HCT116 (cell line): ENCODE results near the gene ANGPTL4. TPM values are rescaled to one million over a fixed set of nuclear protein-coding genes. Genes with fewer than 3 reads are reported as not detected.
"Not testable (repeated sequence)": the region's sequence is repeated elsewhere in the genome, so short reads cannot be mapped to it uniquely, and the experiment has no call there.

ENCODE experiments used
- ATAC-seq: fragments of 200-7000 bp; cut with Tn5 transposase; 2 replicates; pipeline ENCODE4 v1.9.1; 2020; ENCODE audit warnings: mild to moderate bottlenecking, moderate library complexity
- BruUV-seq: library from RNA; stranded (reverse); fragments of 400-500 nt; replicated peaks from 2 replicates; lab custom pipeline; 2021; lab: Mats Ljungman, UMichigan
- CTCF ChIA-PET: fragments of 300-600 bp; sonication (Branson Sonifier 250); formaldehyde crosslinking; loops from one replicate; lab custom pipeline; 2021; ENCODE audit warnings: antibody characterized with exemption; lab: Charles Lee
- POLR2A ChIA-PET: fragments of 300-600, 350-600 bp; sonication (Branson Sonifier 250); formaldehyde crosslinking; loops from one replicate; lab custom pipeline; 2021; ENCODE audit warnings: antibody characterized with exemption; lab: Charles Lee
- RAD21 ChIA-PET, 2 experiments: fragments of 300-600 bp; sonication (Branson Sonifier 250); formaldehyde crosslinking; loops; one replicate each; lab custom pipeline; 2023; ENCODE audit warnings: low total read pairs in 2 of 2; ENCODE audit not compliant: uncharacterized antibody in 2 of 2, unreplicated experiment in 2 of 2, low non-redundant PET in 1 of 2; lab: Charles Lee
- DNase-seq: peaks from one replicate; pipeline ENCODE4 v3.0.0-alpha.2; 2010; ENCODE audit warnings: low read depth, low spot score
- H2AFZ ChIP-seq: fragments of 200-600 bp; shearing (Covaris generic), sonication (generic); 2 replicates; pipeline ENCODE4 v1.6.1; 2017; ENCODE audit warnings: low read depth, mixed run types, mixed read lengths, antibody characterized with exemption, low read length; ENCODE audit not compliant: poor library complexity, severe bottlenecking
- H3K27ac ChIP-seq: 2 replicates; pipeline ENCODE4 v1.5.1; 2012; ENCODE audit warnings: low read depth, low read length
- H3K27me3 ChIP-seq: fragments of 200-600 bp; sonication (generic); 2 replicates; pipeline ENCODE4 v1.6.1; 2016; ENCODE audit warnings: mixed run types, low read length, mixed read lengths; ENCODE audit not compliant: insufficient read depth
- H3K36me3 ChIP-seq, 2 experiments: fragments of 200-500 bp in 1 of 2; fragments of 200-600 bp in 1 of 2; sonication (Bioruptor generic) in 1 of 2; sonication (generic) in 1 of 2; 2 replicates each; pipeline versions ENCODE4 v1.5.1 to v1.6.1; 2014 to 2016; ENCODE audit warnings: low read length in 2 of 2, inconsistent platforms in 1 of 2, mixed read lengths in 1 of 2, mixed run types in 1 of 2; ENCODE audit not compliant: insufficient read depth in 2 of 2, control insufficient read depth in 1 of 2
- H3K4me1 ChIP-seq, 2 experiments: fragments of 200-600 bp in 1 of 2; sonication (generic) in 1 of 2; 2 replicates each; pipeline versions ENCODE4 v1.5.1 to v1.6.1; 2012 to 2017; ENCODE audit warnings: low read length in 2 of 2, inconsistent platforms in 1 of 2, mild to moderate bottlenecking in 1 of 2, mixed read lengths in 1 of 2, mixed run types in 1 of 2, moderate library complexity in 1 of 2; ENCODE audit not compliant: insufficient read depth in 2 of 2, control insufficient read depth in 1 of 2
- H3K4me2 ChIP-seq: fragments of 200-600 bp; sonication (generic); 2 replicates; pipeline ENCODE4 v1.6.1; 2017; ENCODE audit warnings: mixed run types, low read length, mixed read lengths
- H3K4me3 ChIP-seq, 2 experiments: fragments of 200-600 bp in 1 of 2; sonication (generic) in 1 of 2; replicated peaks in 1 of 2; 2 replicates each; pipeline ENCODE4 v1.5.1; 2011 to 2016; ENCODE audit warnings: low read length in 2 of 2, control low read depth in 1 of 2, low read depth in 1 of 2, mild to moderate bottlenecking in 1 of 2, mixed read lengths in 1 of 2, mixed run types in 1 of 2
- H3K79me2 ChIP-seq: fragments of 200-600 bp; sonication (generic); 2 replicates; pipeline ENCODE4 v1.6.1; 2017; ENCODE audit warnings: mild to moderate bottlenecking, mixed run types, low read length, moderate library complexity, mixed read lengths; ENCODE audit not compliant: insufficient read depth
- H3K9ac ChIP-seq: fragments of 200-600 bp; sonication (generic); 2 replicates; pipeline ENCODE4 v1.6.1; 2016; ENCODE audit warnings: low read length, mixed read lengths
- H3K9me2 ChIP-seq: fragments of 200-600 bp; sonication (generic), shearing (Covaris generic); 2 replicates; pipeline ENCODE4 v1.6.1; 2017; ENCODE audit warnings: mixed run types, mild to moderate bottlenecking, moderate library complexity; ENCODE audit not compliant: insufficient read depth
- H3K9me3 ChIP-seq, 2 experiments: fragments of 200-500 bp in 1 of 2; fragments of 200-600 bp in 1 of 2; sonication (Bioruptor generic) in 1 of 2; sonication (generic) in 1 of 2; 2 replicates each; pipeline ENCODE4 v1.6.1; 2014 to 2017; ENCODE audit warnings: low read length in 2 of 2, mixed read lengths in 2 of 2, inconsistent platforms in 1 of 2, low read depth in 1 of 2, mild to moderate bottlenecking in 1 of 2, mixed run types in 1 of 2, moderate library complexity in 1 of 2; ENCODE audit not compliant: control insufficient read depth in 1 of 2, insufficient read depth in 1 of 2
- H4K20me1 ChIP-seq: fragments of 200-600 bp; sonication (generic), shearing (Covaris generic); 2 replicates; pipeline ENCODE4 v1.6.1; 2017; ENCODE audit warnings: mixed run types, mild to moderate bottlenecking, moderate library complexity; ENCODE audit not compliant: insufficient read depth
- CBX3 ChIP-seq: IDR thresholded peaks from 2 replicates; pipeline ENCODE4 v1.6.1; 2012; ENCODE audit warnings: low read depth
- CTCF ChIP-seq, 3 experiments: fragments of 200-600 bp in 1 of 3; sonication (generic) in 1 of 3; IDR thresholded peaks in 2 of 3; conservative IDR thresholded peaks in 1 of 3; 2 replicates each; pipeline ENCODE4 v1.5.1; 2012 to 2017; ENCODE audit warnings: low read depth in 2 of 3, low read length in 2 of 3, antibody characterized with exemption in 1 of 3, borderline replicate concordance in 1 of 3, control low read depth in 1 of 3, mild to moderate bottlenecking in 1 of 3, mixed read lengths in 1 of 3, mixed run types in 1 of 3, moderate library complexity in 1 of 3; ENCODE audit not compliant: insufficient read depth in 1 of 3
- EZH2 ChIP-seq: fragments of 200-600 bp; sonication (generic); IDR thresholded peaks from 2 replicates; pipeline ENCODE4 v1.6.1; 2017; ENCODE audit warnings: antibody characterized with exemption, mixed run types
- RAD21 ChIP-seq: IDR thresholded peaks from 2 replicates; pipeline ENCODE4 v1.6.1; 2012; ENCODE audit warnings: low read depth, mild to moderate bottlenecking
- YY1 ChIP-seq: IDR thresholded peaks from 2 replicates; pipeline ENCODE4 v1.6.1; 2011; ENCODE audit warnings: low read length, low read depth, moderate library complexity, mild to moderate bottlenecking; ENCODE audit not compliant: insufficient replicate concordance; ENCODE audit errors: extremely low read depth
- ZNF274 ChIP-seq: fragments of 200-500 bp; sonication (Bioruptor generic); IDR thresholded peaks from 2 replicates; pipeline ENCODE4 v1.6.1; 2014; ENCODE audit warnings: mild to moderate bottlenecking, low read depth, low read length, inconsistent platforms
- intact Hi-C: fragments of 100-400 bp; cut with micrococcal nuclease; formaldehyde crosslinking; loops from 2 replicates; pipeline ENCODE4 v1.10.0; 2022
- total RNA-seq: library from RNA; stranded (reverse); gene quantifications from one replicate; pipeline ENCODE4 v1.2.1, GENCODE V29; 2021; ENCODE audit not compliant: unreplicated experiment
- TF ChIP-seq, protein P1 (sequence below): IDR thresholded peaks from 2 replicates; pipeline ENCODE4 v1.6.1; 2011; ENCODE audit warnings: mild to moderate bottlenecking, low read length, moderate library complexity; ENCODE audit not compliant: insufficient replicate concordance; ENCODE audit errors: extremely low read depth
- TF ChIP-seq, protein P2 (sequence below): IDR thresholded peaks from 2 replicates; pipeline ENCODE4 v1.6.1; 2012; ENCODE audit warnings: low read depth

The ANGPTL4 gene
- total RNA-seq, 1 experiment from 2014 or later: 54.8 TPM

DNA sequence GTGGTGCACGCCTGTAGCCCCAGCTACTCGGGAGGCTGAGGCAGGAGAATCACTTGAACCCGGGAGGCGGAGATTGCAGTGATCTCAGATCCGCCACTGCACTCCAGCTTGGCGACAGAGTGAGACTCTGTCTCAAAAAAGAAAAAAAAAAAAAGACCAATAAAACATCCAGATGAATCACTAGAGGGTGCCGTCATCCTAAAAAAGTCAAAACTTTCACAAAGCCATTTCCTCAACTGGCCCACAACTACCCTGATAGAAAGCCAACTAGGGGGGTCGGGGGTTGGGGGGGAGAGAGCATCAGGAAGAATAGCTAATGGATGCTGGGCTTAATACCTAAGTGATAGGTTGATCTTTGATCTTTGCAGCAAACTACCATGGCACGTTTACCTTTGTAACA, 45.1 kb upstream of the ANGPTL4 start:
- ATAC-seq, H3K9me3 ChIP-seq, H2AFZ ChIP-seq, H3K9me2 ChIP-seq, H3K27ac ChIP-seq, BruUV-seq, H3K4me2 ChIP-seq, POLR2A ChIA-PET, DNase-seq, H4K20me1 ChIP-seq, H3K27me3 ChIP-seq, H3K9ac ChIP-seq, H3K4me3 ChIP-seq, intact Hi-C loops: not testable (repeated sequence)
- ChIA-PET CTCF (interaction anchor here (1.1 kb wide), 1 partner anchor 16 kb away, joined by 7 read pairs; no protein-coding TSS in a partner anchor), RAD21 (interaction anchor here in 1 of 2 experiments (0.7 kb wide), 1 partner anchor 229 kb away, joined by 4 read pairs; no protein-coding TSS in a partner anchor)
- Histone ChIP-seq H3K79me2 (peaks cover 61% of the 10 kb centered on the region), H3K4me1 (peaks cover 12 to 20% of the 10 kb centered on the region in 2 experiments; a peak in 3 of 4 replicates), H3K36me3 (peaks cover 21 to 49% of the 10 kb centered on the region in 2 experiments)
- peak; percentile 32; the same call in 1 of the 2 replicates for TF ChIP-seq RAD21
- TF ChIP-seq CTCF (IDR thresholded peaks at IDR 0.05 in 2 of 3, conservative IDR thresholded peaks at IDR 0.05 in 1 of 3; ENCODE audit: borderline replicate concordance in 1 of 3, insufficient read depth in 1 of 3, low read depth in 2 of 3, low read length in 2 of 3): 0 out of 6 replicates have a peak, but pooled peaks of 1 of the 3 experiments have one; percentile 8

DNA sequence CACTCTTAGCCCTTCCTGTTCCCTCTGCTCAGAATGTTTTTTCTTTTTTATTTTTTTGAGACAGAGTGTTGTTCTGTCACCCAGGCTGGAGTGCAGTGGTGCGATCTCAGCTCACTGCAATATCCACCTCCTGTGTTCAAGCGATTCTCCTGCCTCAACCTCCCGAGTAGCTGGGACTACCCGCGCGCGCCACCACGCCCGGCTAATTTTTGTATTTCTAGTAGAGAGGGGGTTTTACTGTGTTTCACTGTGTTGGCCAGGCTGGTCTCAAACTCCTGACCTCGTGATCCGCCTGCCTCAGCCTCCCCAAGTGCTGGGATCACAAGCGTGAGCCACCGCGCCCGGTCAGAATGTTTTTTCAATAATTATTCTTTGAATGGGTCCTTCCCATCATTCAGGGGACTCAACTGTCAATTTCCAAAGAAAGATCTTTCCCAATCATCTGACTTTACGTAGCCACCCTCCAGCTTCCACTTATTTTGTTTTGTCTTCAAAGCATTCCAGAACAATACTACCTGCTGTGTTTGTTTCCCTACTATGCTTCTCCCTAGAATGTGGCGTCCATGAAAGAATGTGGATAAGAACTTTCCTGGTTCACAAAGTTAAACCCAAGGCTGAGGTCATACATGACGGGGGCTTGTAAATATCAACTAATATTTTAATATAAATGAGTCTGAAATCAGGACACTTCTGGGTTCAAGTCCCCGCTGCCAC, 44.0 kb upstream of the ANGPTL4 start:
- H3K9me3 ChIP-seq: no peaks in the 10 kb centered on the region
- peaks cover 5% of the 10 kb centered on the region; the same call in 1 of the 2 replicates for H4K20me1 ChIP-seq
- H3K79me2 ChIP-seq: peaks cover 61% of the 10 kb centered on the region
- peaks cover 19 to 42% of the 10 kb centered on the region in 2 experiments for H3K36me3 ChIP-seq
- no peak for ATAC-seq
- H3K27ac ChIP-seq: peak overlapping the region; percentile 74; the same call in 1 of the 2 replicates
- intact Hi-C loops: no loop called here
- no peak for DNase-seq
- peaks cover 12 to 25% of the 10 kb centered on the region in 2 experiments; a peak in 3 of 4 replicates for H3K4me1 ChIP-seq
- H2AFZ ChIP-seq: no peak overlapping the region
- ChIA-PET POLR2A (interaction anchor here (1.1 kb wide), 1 partner anchor 14 kb away, joined by 3 read pairs; no protein-coding TSS in a partner anchor), CTCF (interaction anchor here (0.6 kb wide), 1 partner anchor 59 kb away, joined by 3 read pairs; no protein-coding TSS in a partner anchor), RAD21 (interaction anchor here in 1 of 2 experiments (0.6 kb wide), 1 partner anchor 66 kb away, joined by 4 read pairs; no protein-coding TSS in a partner anchor)
- H3K27me3 ChIP-seq: no peaks in the 10 kb centered on the region
- BruUV-seq: no TSS peak
- peak overlapping the region; percentile 96 for H3K4me2 ChIP-seq
- no peaks in the 10 kb centered on the region for H3K9me2 ChIP-seq
- peak overlapping the region; percentile 91 to 100 for H3K4me3 ChIP-seq
- H3K9ac ChIP-seq: peak overlapping the region; percentile 100
- TF ChIP-seq EZH2 (no peak), ZNF274 (no peak), CBX3 (no peak), YY1 (no peak)
- TF ChIP-seq, protein P1, sequence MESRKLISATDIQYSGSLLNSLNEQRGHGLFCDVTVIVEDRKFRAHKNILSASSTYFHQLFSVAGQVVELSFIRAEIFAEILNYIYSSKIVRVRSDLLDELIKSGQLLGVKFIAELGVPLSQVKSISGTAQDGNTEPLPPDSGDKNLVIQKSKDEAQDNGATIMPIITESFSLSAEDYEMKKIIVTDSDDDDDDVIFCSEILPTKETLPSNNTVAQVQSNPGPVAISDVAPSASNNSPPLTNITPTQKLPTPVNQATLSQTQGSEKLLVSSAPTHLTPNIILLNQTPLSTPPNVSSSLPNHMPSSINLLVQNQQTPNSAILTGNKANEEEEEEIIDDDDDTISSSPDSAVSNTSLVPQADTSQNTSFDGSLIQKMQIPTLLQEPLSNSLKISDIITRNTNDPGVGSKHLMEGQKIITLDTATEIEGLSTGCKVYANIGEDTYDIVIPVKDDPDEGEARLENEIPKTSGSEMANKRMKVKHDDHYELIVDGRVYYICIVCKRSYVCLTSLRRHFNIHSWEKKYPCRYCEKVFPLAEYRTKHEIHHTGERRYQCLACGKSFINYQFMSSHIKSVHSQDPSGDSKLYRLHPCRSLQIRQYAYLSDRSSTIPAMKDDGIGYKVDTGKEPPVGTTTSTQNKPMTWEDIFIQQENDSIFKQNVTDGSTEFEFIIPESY: no peak
- TF ChIP-seq, protein P2, sequence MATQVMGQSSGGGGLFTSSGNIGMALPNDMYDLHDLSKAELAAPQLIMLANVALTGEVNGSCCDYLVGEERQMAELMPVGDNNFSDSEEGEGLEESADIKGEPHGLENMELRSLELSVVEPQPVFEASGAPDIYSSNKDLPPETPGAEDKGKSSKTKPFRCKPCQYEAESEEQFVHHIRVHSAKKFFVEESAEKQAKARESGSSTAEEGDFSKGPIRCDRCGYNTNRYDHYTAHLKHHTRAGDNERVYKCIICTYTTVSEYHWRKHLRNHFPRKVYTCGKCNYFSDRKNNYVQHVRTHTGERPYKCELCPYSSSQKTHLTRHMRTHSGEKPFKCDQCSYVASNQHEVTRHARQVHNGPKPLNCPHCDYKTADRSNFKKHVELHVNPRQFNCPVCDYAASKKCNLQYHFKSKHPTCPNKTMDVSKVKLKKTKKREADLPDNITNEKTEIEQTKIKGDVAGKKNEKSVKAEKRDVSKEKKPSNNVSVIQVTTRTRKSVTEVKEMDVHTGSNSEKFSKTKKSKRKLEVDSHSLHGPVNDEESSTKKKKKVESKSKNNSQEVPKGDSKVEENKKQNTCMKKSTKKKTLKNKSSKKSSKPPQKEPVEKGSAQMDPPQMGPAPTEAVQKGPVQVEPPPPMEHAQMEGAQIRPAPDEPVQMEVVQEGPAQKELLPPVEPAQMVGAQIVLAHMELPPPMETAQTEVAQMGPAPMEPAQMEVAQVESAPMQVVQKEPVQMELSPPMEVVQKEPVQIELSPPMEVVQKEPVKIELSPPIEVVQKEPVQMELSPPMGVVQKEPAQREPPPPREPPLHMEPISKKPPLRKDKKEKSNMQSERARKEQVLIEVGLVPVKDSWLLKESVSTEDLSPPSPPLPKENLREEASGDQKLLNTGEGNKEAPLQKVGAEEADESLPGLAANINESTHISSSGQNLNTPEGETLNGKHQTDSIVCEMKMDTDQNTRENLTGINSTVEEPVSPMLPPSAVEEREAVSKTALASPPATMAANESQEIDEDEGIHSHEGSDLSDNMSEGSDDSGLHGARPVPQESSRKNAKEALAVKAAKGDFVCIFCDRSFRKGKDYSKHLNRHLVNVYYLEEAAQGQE: no peak
